Measurements from ENCODE around the gene ZNF358.

Gene ZNF358

GRCh38 chr19:7492558-7492957 lies 23.3 kb upstream of the ZNF358 start:
- H3K27ac ChIP-seq, result no peak overlapping the region
- TF ChIP-seq CTCF (conservative IDR thresholded peaks at IDR 0.05), result no peak

- TF ChIP-seq CTCF (conservative IDR thresholded peaks at IDR 0.05), result no peak
- no peak overlapping the region for H3K27ac ChIP-seq
These were observed 21.3 kb upstream of the ZNF358 start for GRCh38 chr19:7494416-7495098.

GRCh38 chr19:7497292-7497691 lies 18.6 kb upstream of the ZNF358 start:
- H3K27ac ChIP-seq, result no peak overlapping the region
- peak; percentile 43 for TF ChIP-seq CTCF (conservative IDR thresholded peaks at IDR 0.05)

GRCh38 chr19:7500811-7501450 lies 15.0 kb upstream of the ZNF358 start:
- peak overlapping the region; percentile 31; the same call in 1 of the 2 replicates for H3K27ac ChIP-seq

GRCh38 chr19:7502552-7502951 lies 13.4 kb upstream of the ZNF358 start:
- no peak for TF ChIP-seq CTCF (conservative IDR thresholded peaks at IDR 0.05)
- no peak overlapping the region for H3K27ac ChIP-seq

More at GRCh38 chr19:7500811-7501450, 15.0 kb upstream of the ZNF358 start:
- no peak; the same call in 1 of the 2 replicates for TF ChIP-seq CTCF (conservative IDR thresholded peaks at IDR 0.05)

GRCh38 chr19:7504684-7505083 lies 11.2 kb upstream of the ZNF358 start:
- TF ChIP-seq CTCF (conservative IDR thresholded peaks at IDR 0.05), result no peak
- peak overlapping the region; percentile 59; the same call in 1 of the 2 replicates for H3K27ac ChIP-seq

GRCh38 chr19:7505288-7505681 lies 10.6 kb upstream of the ZNF358 start:
- peak overlapping the region; percentile 59 for H3K27ac ChIP-seq

More at GRCh38 chr19:7505288-7505681, 10.6 kb upstream of the ZNF358 start:
- TF ChIP-seq CTCF (conservative IDR thresholded peaks at IDR 0.05), result no peak

All from VCaP (cell line).